Measurements from ENCODE around the gene TREH. TPM values are rescaled to one million over a fixed set of nuclear protein-coding genes. Genes with fewer than 3 reads are reported as not detected.

Gene TREH
- polyA plus RNA-seq, 1 donor from 2014 or later = 0.12 TPM

DNA sequence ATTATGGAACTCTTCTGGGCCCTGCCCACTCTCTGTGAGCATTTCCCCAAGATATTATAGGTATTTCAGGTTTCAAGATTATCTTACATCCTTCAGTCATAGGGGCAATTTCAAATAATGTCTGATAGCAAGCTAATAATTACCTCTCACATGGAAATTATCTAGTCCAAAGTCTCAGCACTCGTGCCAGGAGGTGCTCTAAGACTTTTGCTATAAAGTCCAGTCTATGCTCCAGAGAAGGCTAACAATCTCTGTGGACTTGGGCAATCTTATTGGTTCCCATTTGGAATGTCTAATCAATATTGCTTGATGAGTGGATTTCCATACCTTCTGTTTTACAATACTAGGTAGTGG, 5.4 kb downstream of the TREH start:
- H3K27ac ChIP-seq (ENCODE audit: low read length) = no peak overlapping the region
- TF ChIP-seq EZH2 (IDR thresholded peaks at IDR 0.05; ENCODE audit: borderline replicate concordance, insufficient read depth, low read length, poor library complexity, severe bottlenecking) (no peak), SMC3 (conservative IDR thresholded peaks at IDR 0.05; ENCODE audit: poor library complexity) (no peak), TAF1 (IDR thresholded peaks at IDR 0.05; ENCODE audit: low read depth) (no peak), MXI1 (conservative IDR thresholded peaks at IDR 0.05; ENCODE audit: poor library complexity, severe bottlenecking) (no peak), EP300 (conservative IDR thresholded peaks at IDR 0.05; ENCODE audit: poor library complexity, severe bottlenecking) (no peak), RAD21 (conservative IDR thresholded peaks at IDR 0.05) (no peak)
- TF ChIP-seq, protein P1, sequence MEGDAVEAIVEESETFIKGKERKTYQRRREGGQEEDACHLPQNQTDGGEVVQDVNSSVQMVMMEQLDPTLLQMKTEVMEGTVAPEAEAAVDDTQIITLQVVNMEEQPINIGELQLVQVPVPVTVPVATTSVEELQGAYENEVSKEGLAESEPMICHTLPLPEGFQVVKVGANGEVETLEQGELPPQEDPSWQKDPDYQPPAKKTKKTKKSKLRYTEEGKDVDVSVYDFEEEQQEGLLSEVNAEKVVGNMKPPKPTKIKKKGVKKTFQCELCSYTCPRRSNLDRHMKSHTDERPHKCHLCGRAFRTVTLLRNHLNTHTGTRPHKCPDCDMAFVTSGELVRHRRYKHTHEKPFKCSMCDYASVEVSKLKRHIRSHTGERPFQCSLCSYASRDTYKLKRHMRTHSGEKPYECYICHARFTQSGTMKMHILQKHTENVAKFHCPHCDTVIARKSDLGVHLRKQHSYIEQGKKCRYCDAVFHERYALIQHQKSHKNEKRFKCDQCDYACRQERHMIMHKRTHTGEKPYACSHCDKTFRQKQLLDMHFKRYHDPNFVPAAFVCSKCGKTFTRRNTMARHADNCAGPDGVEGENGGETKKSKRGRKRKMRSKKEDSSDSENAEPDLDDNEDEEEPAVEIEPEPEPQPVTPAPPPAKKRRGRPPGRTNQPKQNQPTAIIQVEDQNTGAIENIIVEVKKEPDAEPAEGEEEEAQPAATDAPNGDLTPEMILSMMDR (IDR thresholded peaks at IDR 0.05; ENCODE audit: poor library complexity, severe bottlenecking) = no peak
- TF ChIP-seq, protein P2, sequence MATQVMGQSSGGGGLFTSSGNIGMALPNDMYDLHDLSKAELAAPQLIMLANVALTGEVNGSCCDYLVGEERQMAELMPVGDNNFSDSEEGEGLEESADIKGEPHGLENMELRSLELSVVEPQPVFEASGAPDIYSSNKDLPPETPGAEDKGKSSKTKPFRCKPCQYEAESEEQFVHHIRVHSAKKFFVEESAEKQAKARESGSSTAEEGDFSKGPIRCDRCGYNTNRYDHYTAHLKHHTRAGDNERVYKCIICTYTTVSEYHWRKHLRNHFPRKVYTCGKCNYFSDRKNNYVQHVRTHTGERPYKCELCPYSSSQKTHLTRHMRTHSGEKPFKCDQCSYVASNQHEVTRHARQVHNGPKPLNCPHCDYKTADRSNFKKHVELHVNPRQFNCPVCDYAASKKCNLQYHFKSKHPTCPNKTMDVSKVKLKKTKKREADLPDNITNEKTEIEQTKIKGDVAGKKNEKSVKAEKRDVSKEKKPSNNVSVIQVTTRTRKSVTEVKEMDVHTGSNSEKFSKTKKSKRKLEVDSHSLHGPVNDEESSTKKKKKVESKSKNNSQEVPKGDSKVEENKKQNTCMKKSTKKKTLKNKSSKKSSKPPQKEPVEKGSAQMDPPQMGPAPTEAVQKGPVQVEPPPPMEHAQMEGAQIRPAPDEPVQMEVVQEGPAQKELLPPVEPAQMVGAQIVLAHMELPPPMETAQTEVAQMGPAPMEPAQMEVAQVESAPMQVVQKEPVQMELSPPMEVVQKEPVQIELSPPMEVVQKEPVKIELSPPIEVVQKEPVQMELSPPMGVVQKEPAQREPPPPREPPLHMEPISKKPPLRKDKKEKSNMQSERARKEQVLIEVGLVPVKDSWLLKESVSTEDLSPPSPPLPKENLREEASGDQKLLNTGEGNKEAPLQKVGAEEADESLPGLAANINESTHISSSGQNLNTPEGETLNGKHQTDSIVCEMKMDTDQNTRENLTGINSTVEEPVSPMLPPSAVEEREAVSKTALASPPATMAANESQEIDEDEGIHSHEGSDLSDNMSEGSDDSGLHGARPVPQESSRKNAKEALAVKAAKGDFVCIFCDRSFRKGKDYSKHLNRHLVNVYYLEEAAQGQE (IDR thresholded peaks at IDR 0.05; ENCODE audit: borderline replicate concordance) = no peak

DNA sequence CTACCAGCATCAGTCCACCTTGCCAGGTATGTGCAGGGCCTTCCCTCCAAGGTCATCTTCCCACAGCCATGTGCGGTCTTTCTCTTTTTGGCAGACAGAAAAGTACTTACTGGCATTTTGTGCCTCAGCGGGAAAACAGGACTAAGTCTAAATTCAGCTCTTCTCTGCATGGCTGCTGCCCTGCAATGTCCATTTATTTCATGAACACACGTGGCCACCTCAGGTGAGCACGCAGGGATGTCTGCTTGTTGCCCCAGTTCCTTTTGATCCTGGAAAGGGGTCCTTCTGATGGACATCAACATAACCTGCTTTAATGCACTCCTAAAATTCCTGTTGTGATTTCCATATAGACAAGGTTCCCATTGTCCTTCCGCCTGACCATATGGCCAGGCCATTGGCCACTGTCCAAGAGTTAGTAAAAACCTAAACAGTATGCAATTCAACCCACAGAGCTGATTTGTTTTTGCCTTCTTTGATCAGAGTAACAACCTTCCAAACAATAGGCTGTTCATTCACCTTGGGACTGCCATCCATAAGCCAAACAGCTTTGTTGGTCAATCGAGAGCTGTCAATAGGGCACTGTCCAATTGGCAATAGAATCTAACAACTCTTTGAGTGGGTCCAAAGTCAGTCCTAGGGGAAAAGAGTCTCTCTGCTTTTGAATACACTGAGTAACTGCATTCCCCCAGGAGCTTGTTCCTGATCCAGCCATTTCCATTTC, 5.9 kb downstream of the TREH start:
- no peaks in the 10 kb centered on the region for H3K9me2 ChIP-seq (ENCODE audit: insufficient read depth, low read length)
- H3K4me3 ChIP-seq (ENCODE audit: low read length) = no peak overlapping the region
- no peak overlapping the region for H3K27ac ChIP-seq (ENCODE audit: low read length)
- H3K9me3 ChIP-seq (ENCODE audit: low read length) = no peaks in the 10 kb centered on the region
- no peak overlapping the region for H3K9ac ChIP-seq (ENCODE audit: low read length)
- H2AFZ ChIP-seq (ENCODE audit: low read depth, low read length) = no peak overlapping the region
- H3K36me3 ChIP-seq (ENCODE audit: insufficient read depth, low read length) = no peaks in the 10 kb centered on the region
- no peak overlapping the region for H3K4me2 ChIP-seq (ENCODE audit: low read length)
- H3F3A ChIP-seq (ENCODE audit: insufficient read depth, low read length, poor library complexity, severe bottlenecking) = no peaks in the 10 kb centered on the region
- TF ChIP-seq TAF1 (IDR thresholded peaks at IDR 0.05; ENCODE audit: low read depth) (no peak), MXI1 (conservative IDR thresholded peaks at IDR 0.05; ENCODE audit: poor library complexity, severe bottlenecking) (no peak)
- TF ChIP-seq, protein P1 (IDR thresholded peaks at IDR 0.05; ENCODE audit: poor library complexity, severe bottlenecking) = no peak
- TF ChIP-seq, protein P2 (IDR thresholded peaks at IDR 0.05; ENCODE audit: borderline replicate concordance) = no peak
- H3K27me3 ChIP-seq (ENCODE audit: insufficient read depth, low read depth, low read length) = no peaks in the 10 kb centered on the region
- H4K20me1 ChIP-seq (ENCODE audit: insufficient read depth) = no peaks in the 10 kb centered on the region
- H3K79me2 ChIP-seq (replicated peaks; ENCODE audit: insufficient read depth, low read length) = no peaks in the 10 kb centered on the region

More for the DNA sequence above, 5.4 kb downstream of the TREH start:
- H3K9me2 ChIP-seq (ENCODE audit: insufficient read depth, low read length) = no peaks in the 10 kb centered on the region
- H3K4me2 ChIP-seq (ENCODE audit: low read length) = no peak overlapping the region
- H3K9me3 ChIP-seq (ENCODE audit: low read length) = no peaks in the 10 kb centered on the region
- no peaks in the 10 kb centered on the region for H3K79me2 ChIP-seq (replicated peaks; ENCODE audit: insufficient read depth, low read length)
- H2AFZ ChIP-seq (ENCODE audit: low read depth, low read length) = no peak overlapping the region
- no peak overlapping the region for H3K4me3 ChIP-seq (ENCODE audit: low read length)
- H3K27me3 ChIP-seq (ENCODE audit: insufficient read depth, low read depth, low read length) = no peaks in the 10 kb centered on the region
- no peak overlapping the region for H3K9ac ChIP-seq (ENCODE audit: low read length)
- H4K20me1 ChIP-seq (ENCODE audit: insufficient read depth) = no peaks in the 10 kb centered on the region
- no peaks in the 10 kb centered on the region for H3K36me3 ChIP-seq (ENCODE audit: insufficient read depth, low read length)
- H3F3A ChIP-seq (ENCODE audit: insufficient read depth, low read length, poor library complexity, severe bottlenecking) = no peaks in the 10 kb centered on the region
